Suprapubic skin (tissue), 3 donors: Measurements from ENCODE around the gene SEC11A.

Source experiments
- EP300 ChIP-seq: sonication (generic); formaldehyde crosslinking; IDR thresholded peaks from one replicate; pipeline ENCODE4 v1.6.1; 2017; ENCODE audit warnings: antibody characterized with exemption
- POLR2A ChIP-seq, 2 donors: fragments of 450-650 bp; IDR thresholded peaks; one replicate each; pipeline ENCODE4 v1.6.1; 2017; ENCODE audit warnings: antibody characterized with exemption in 2 of 2, mild to moderate bottlenecking in 2 of 2, moderate library complexity in 2 of 2
- TF ChIP-seq, protein P1 (sequence below), 2 donors: fragments of 200-600 bp in 1 of 2; fragments of 450-650 bp in 1 of 2; sonication (generic) in 1 of 2; IDR thresholded peaks; one replicate each; pipeline ENCODE4 v1.5.1; 2016 to 2019; ENCODE audit warnings: antibody characterized with exemption in 2 of 2, mild to moderate bottlenecking in 1 of 2, moderate library complexity in 1 of 2

DNA sequence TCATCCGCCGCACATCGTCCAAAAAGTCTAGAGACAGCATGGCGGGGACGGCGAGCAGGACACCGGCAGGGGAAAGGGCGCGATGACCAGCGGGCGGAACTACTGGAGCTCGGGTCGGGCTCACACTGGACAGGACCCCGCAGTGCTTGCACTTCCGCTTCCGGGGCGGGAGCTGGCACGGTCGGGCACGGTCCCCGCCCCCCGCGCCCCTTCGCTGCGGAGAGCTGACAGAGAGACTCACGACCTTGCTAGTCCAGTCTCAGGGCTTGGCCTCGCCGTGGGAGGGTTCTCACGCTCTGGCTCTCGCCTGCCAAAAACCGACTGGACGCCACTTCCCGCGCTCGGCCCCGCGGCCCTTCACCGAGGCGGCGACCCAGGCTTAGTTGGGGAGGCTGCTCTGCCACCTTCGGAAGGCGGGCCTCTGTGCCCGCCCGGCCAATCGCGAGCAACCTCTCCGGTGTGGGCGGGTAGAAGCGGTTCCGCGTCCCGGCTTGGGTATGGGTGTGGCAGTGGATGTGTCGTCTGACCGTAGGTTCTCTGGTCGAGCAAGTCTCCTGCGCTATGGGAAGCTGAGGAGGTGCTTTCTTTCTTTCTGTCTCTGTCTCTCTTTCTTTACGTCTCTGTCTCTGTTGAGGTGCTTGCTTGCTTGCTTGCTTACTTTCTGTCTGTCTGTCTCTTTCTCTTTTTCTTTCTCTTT lies at the start of gene SEC11A:
- TF ChIP-seq POLR2A (IDR thresholded peaks at IDR 0.05) (peak; percentile 51 to 57), EP300 (no peak)
- TF ChIP-seq, protein P1, sequence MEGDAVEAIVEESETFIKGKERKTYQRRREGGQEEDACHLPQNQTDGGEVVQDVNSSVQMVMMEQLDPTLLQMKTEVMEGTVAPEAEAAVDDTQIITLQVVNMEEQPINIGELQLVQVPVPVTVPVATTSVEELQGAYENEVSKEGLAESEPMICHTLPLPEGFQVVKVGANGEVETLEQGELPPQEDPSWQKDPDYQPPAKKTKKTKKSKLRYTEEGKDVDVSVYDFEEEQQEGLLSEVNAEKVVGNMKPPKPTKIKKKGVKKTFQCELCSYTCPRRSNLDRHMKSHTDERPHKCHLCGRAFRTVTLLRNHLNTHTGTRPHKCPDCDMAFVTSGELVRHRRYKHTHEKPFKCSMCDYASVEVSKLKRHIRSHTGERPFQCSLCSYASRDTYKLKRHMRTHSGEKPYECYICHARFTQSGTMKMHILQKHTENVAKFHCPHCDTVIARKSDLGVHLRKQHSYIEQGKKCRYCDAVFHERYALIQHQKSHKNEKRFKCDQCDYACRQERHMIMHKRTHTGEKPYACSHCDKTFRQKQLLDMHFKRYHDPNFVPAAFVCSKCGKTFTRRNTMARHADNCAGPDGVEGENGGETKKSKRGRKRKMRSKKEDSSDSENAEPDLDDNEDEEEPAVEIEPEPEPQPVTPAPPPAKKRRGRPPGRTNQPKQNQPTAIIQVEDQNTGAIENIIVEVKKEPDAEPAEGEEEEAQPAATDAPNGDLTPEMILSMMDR (IDR thresholded peaks at IDR 0.05), result no peak
